GM18868 (cell line): ENCODE measurements around the gene LIG3.
A peak's percentile ranks its signal among the peaks of the same experiment; 100 is the strongest.
"Not testable (repeated sequence)": the region's sequence is repeated elsewhere in the genome, so short reads cannot be mapped to it uniquely, and the experiment has no call there.

Experiments used
- ATAC-seq: cut with Tn5 transposase; IDR thresholded peaks from one replicate; pipeline ENCODE4 v1.9.1; 2021; ENCODE audit warnings: mild to moderate bottlenecking, moderate library complexity; ENCODE audit not compliant: unreplicated experiment

The LIG3 gene

GRCh38 chr17:34998205-34998604, 17.9 kb downstream of the LIG3 start:
- ATAC-seq, result peak; percentile 48

DNA sequence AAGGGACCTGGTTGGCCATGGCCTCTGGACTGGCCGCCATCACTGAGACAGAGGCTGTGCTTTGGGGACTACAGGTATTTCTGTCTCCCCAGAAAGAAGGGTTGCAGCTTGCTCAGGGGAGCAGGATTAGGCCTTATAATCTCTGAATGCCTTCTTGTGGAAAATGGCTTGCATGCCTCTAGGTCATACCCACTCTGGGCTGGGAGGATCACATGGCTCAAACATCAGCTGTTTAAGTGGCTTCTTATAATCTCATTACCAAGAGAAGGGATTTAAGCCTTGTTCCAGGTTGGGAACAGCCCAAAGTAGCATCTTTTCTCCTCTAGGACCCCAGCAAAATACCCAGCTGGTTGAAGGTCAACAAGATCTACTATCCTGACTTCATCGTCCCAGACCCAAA, 19.1 kb downstream of the LIG3 start:
- no peak for ATAC-seq

DNA sequence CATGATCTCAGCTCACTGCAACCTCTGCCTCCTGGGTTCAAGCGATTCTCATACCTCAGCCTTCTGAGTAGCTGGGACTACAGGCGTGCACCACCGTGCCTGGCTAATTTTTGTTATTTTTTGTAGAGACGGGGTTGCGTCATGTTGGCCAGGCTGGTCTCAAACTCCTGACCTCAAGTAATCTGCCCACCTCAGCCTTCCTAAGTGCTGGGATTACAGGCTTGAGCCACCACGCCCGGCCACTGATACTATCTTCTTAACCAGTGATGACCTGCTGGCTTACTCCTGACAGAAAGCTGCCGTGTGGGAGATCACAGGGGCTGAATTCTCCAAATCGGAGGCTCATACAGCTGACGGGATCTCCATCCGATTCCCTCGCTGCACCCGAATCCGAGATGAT, 20.7 kb downstream of the LIG3 start:
- ATAC-seq, result not testable (repeated sequence)

DNA sequence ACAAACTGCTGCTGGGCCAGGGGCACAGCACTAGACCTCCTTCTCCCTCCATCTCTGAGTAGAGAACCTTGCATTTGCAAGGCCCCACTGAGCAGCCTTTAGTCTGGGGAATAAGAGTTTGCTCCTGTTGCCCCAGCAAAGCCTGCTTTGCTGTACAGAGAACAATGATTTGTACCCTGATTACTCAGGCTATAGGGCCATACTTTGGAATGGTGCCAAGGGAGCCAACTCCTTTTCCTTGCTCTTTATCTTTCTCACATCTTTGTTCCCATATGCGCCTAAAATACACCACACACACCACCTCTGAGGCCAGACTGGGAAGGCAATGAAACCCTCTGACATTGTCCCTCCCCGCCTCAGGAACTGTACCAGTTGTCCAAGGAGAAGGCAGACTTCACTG, 21.2 kb downstream of the LIG3 start:
- no peak for ATAC-seq

DNA sequence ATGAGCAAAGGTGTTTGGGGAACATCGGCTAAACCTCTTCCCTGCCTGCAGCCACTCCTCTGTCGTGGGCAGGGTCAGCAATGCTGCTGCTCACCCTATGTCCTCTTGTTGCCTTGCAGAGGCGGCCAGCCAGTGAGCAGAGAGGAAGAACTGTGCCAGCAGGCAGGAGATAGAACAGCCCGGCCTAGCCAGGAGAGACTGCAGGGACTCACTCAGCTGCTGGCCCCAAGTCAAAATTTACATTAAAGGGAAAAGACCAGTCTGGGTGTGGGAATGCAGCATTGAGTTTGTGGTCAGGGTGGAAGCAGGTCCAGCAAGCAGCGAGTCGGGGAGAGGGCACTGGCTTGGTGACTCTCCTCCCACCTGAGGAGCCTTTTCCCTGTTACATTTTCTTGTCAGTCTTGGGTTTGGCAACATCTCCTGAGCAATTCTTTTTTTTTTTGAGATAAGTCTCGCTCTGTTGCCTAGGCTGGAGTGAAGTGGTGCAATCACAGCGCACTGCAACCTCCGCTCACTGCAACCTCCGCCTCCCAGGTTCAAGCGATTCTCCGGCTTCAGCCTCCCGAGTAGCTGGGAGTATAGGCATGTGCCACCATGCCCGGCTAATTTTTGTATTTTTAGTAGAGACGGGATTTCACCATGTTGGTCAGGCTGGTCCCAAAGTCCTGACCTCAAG, 22.7 kb downstream of the LIG3 start:
- no peak for ATAC-seq

DNA sequence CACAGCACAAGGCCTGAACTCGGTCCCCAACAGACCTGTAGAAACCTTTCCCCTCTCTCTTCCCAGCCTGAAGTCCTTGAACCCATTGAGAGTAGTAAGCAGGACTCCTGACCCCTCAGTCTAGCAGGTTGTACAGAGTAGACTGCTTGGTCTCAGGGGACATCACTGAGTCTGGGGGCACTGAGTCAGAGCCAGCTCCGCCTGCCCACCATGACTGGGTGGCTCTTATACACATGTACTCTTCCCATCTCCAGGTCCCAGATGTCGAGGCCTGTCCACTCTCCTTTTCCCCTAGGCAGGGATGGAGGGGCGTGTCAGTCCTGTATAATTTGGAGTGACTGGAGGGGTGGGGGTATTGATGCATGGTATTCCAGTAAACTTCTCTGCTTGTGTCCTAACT, 23.5 kb downstream of the LIG3 start:
- no peak for ATAC-seq

DNA sequence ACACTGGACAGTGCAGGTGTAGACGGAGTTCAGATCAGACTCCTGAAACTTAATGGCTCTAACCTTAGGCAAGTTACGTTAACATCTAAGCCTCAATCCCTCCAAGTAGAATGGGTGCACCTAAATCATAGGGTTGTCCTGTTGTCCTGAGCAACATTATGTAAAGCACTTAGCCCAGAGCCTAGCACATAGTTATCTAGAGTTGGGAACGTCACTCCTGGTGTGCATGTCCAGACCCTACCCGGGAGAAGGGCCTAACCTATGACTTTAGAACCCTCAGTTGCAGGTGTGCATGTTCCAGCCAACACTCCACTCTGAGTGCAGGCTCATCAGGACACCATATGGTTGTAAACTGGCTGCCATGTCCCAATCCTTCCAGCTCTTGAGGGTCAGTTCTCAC, 26.0 kb downstream of the LIG3 start:
- no peak for ATAC-seq

DNA sequence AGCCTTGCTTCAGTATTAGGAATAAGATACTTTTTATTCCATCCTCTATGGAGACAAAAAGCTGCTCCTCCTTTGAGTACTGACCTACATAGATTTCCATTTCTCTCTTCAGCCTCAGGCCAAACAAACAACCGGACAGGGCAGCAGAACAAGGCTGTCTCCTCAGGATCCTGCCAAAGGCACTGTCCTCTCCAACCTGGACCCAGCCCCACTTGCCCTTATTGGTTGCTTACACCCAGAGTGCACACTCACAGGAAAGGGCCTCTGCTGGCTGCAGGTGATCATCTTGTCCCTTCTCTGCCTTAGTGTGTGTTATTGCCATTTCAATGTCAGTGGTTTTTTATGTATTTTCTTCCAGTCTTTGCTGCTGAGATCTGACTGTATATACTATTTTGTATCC, 26.6 kb downstream of the LIG3 start:
- ATAC-seq, result no peak

DNA sequence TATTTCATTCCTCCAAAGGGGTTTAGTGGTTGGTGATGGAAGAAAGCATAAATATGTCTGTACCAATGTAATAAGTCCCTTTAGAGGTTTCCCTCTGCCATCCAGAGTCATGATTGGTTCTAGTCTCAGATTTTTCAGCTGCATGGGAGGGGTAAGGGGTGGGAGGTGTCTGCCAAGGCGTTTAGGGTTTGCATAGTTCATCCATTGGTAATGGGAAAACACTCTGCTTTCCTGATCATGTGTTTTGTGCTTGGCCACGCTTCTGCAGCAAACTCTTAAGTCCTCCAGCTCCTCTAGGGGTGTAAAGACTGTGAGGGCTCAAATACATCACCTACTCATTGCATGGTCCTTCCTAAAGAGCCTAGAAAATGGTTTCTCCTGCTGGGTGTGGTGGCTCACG, 29.8 kb downstream of the LIG3 start:
- no peak for ATAC-seq

- ATAC-seq, result no peak
Observed at GRCh38 chr17:35011671-35012216, 31.4 kb downstream of the LIG3 start.

DNA sequence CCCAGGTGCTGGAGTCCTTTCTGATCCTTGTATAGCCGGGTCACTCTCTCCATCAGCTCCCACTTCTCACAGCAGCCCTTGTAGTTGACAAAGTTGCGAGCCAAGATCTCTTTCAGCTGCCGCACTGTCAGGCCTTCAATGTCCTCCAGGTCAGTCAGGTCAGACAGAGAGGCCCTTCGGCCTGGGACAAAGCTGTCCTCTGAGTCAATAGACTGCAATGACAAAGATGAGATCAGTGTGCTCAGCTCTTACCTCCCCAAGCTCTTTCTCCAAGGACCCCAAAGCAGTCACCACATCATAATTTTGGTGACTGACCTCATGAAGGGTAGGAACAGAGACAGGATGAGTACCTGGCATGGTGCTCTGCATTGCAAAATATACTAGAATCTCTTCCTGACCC, 36.1 kb downstream of the LIG3 start:
- ATAC-seq, result no peak

GRCh38 chr17:35017021-35017420, 36.7 kb downstream of the LIG3 start:
- no peak for ATAC-seq

GRCh38 chr17:35018814-35019213, 38.5 kb downstream of the LIG3 start:
- ATAC-seq, result no peak

GRCh38 chr17:35019386-35020179, 39.3 kb downstream of the LIG3 start:
- no peak for ATAC-seq

DNA sequence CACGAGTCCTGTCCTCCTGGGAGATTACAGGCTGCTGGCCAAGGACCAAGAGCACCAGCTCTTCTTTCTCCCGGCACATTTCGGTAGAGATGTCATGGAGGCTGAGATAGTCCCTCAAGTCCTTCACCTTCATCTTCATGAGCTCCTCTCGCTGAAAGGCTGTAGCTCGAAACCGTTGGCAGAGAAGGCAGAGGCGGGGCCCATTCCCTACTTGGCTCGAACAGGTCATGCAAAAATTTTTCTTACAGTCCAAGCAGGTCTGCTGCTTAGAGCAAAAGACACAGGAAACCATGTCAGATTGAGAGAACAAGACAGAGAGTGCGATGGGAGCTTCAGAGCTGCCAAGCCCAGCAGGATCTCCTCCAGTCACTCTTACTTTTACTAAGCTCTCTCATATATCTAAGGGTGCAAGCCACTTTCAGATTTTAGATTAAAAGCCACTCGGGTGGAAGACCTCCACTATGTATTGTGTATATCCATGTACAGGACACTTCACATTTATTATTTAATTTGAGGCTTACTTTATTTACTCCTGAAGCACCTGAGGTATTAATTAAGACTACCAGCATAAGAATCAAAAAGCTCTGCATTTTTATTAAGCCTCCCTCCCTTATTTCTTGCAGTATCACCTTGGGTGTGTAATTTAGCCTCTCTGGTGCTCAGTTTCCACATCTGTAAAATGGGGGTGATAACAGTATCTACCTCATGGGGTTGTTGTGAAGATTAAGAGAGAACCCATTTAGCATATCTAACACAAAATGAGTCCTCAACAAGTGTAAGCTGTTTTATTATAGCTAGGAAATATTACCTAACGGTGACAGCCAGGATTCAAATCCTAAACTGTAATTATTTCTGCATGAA, 41.4 kb downstream of the LIG3 start:
- ATAC-seq, result no peak

- no peak for ATAC-seq
Observed at GRCh38 chr17:35022536-35023063, 42.3 kb downstream of the LIG3 start.

- no peak for ATAC-seq
Observed at GRCh38 chr17:35023538-35023937, 43.2 kb downstream of the LIG3 start.

GRCh38 chr17:35025541-35025940, 45.2 kb downstream of the LIG3 start:
- no peak for ATAC-seq

GRCh38 chr17:35028097-35028496, 47.8 kb downstream of the LIG3 start:
- not testable (repeated sequence) for ATAC-seq

- ATAC-seq, result no peak
Observed at GRCh38 chr17:35028531-35029262, 48.4 kb downstream of the LIG3 start.
